NCI-H1436 (cell line): ENCODE data around the gene TTLL7.
"Not testable (repeated sequence)": the region's sequence is repeated elsewhere in the genome, so short reads cannot be mapped to it uniquely, and the experiment has no call there.

ENCODE experiments used
- DNase-seq: peaks from one replicate; lab custom pipeline; 2025; lab: John Stamatoyannopoulos, UW

Gene TTLL7

DNA sequence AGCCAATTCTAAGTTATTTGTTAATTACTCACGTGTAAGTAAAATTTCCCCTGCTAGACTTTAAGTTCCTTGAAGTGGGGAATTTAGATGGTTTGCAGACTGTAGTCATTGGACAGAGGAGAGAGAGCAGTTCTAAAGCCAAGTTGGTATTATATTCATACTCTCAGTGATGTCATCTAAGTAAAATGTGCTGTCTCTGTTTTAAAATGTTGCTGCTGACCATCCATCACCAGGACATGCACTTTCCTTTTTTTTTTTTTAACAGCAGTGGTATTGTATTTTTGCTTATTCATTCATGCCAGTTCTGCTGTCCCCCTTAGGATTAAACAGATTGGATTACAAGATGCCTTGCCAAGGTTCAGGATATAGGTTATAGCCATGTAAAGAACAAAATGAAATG, 2.3 kb downstream of the TTLL7 start:
- DNase-seq: no peak

- DNase-seq: no peak
Observed at GRCh38 chr1:83996191-83996590, 2.7 kb downstream of the TTLL7 start.

GRCh38 chr1:83995649-83996048, 3.3 kb downstream of the TTLL7 start:
- no peak for DNase-seq

GRCh38 chr1:83994111-83994510, 4.8 kb downstream of the TTLL7 start:
- DNase-seq: no peak

- no peak for DNase-seq
Observed at GRCh38 chr1:83990734-83991133, 8.2 kb downstream of the TTLL7 start.

DNA sequence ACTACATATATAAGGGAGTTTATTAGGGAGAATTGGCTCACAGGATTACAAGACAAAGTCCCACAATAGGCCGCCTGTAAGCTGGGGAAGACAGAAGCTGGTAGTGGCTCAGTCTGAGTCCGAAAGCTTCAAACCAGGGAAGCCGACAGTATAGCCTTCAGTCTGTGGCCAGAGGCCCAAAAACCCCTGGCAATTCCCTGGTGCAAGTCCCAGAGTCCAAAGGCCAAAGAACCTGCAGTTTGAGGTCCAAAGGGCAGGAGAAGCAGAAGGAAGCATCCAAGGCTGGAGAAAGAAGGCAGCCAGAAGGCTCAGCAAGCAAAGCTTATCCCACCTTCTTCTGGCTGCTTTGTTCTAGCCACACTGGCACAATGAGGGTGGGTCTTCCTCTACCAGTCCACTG, 13.9 kb downstream of the TTLL7 start:
- no peak for DNase-seq

- not testable (repeated sequence) for DNase-seq
Observed at GRCh38 chr1:83983918-83984317, 15.0 kb downstream of the TTLL7 start.

DNA sequence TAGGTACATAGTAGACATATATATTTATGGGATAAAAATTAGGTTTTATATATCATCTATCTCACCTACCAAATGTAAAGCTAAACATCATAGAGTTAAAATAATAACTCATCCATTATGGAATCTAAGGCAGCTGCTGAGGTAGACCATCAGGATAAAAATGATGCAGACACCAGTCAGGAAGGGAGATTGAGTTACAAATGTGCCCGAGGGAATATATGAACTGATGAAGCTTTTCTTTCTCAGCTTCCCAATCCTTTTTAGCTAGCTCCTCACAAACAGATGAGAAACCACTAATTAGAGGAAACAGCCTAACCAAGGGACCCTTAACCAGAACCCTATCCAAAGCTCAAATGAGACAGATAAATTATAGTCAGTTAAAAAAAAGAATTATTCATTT, 20.9 kb downstream of the TTLL7 start:
- no peak for DNase-seq

DNA sequence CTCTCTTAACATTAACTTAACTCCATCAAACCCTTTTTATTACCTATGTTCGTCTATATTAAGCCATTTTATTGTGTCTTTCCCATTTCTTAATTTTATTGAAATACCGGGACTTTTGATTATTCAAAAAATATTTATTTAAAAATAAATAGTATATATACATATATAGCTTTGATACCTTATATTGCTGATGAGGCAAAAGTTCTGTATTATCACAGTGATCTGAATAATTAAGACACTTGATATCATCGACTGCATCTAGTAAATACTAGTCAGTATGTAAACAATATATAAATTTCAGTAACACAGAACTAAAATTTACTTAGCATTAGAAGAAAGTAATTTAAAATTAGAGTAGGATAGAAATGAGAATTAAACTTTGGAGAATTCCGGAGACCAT, 22.0 kb downstream of the TTLL7 start:
- DNase-seq: no peak

- no peak for DNase-seq
Observed at GRCh38 chr1:83970802-83971201, 28.1 kb downstream of the TTLL7 start.

DNA sequence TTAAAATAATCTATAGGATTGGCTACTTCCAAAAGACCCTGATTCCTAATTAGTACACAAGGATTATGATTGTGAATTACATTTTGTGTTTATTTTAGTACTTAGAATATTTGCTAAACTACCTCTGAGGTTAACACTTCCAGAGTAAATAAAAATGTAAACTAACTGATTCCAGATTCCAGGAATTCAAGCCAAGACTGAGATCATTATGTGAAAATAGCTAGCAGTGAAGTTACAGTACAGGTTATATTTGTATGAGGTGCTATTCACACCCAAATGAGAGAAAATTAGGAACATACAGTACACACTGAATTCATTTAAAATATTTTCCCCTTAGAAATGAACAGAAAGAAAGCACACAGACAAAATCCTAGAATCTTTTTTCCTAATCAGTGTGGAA, 28.8 kb downstream of the TTLL7 start:
- no peak for DNase-seq

DNA sequence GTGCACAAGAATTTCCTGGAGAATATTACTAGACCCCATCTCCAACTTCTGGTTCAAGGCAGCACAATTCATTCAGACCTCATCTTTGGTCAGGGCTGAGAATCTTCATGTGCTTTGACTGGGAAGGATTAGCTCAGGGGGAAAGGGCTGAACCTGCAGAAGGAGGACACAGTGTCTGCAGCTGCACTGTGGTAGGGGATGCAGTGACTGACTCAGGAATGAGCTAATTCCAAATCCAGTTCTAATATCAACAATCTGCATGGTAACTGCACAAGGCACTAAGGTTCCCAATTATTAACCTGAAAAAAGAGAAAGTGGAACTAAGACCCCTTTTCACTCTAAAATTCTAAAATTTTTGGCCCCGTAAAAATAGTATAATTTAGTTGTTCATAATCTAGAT, 31.6 kb downstream of the TTLL7 start:
- no peak for DNase-seq

DNA sequence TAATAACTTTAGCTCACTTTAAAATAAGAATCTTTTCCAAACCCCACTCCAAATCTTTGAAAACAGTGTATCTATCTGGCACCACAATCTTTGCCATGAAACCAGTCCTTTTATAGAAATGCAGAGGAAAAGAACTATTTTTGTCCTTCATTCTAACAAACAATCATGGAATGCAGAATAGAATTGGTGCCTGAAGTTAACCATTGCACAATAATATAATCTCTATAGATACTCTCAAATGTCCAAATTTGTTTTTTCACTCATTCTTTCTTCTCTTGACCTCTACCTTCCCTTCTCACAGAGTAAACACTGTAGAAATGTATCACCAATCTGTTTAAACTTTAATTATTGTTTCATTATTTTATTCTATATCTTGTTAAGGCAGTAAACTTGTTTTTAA, 34.8 kb downstream of the TTLL7 start:
- no peak for DNase-seq

DNA sequence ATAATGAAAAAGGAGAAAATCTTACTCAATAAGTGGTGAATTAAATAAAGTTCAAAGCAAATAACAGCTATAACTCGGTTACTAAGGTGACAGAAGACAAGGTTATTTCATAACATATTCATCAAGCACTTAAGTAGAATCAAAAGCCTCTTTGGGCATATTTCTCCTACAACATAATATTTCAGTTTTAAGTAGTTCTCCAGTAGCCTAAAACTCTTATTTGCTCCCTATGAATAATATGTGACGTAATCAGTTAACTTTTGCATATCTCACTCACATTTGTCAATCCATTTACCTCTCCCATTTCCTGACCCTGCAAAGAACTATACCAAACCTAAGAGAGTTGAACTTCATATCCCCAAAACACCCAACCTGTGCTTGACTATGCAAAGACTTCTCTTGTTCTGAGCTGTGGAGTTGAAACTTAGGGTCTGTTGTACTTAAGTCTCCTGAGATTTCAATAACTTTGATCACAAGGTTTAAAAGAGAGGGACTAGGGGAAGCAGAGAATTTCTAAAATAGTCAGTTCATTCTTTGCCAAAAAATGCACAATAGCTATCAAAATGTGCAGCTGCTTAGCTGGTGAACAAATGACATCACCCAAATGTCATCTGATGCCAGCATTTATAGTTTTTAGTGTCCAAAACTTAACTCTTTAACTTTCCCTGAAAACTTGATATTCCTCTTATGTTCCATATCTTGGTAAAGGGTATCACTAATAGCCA, 37.2 kb downstream of the TTLL7 start:
- DNase-seq: no peak

DNA sequence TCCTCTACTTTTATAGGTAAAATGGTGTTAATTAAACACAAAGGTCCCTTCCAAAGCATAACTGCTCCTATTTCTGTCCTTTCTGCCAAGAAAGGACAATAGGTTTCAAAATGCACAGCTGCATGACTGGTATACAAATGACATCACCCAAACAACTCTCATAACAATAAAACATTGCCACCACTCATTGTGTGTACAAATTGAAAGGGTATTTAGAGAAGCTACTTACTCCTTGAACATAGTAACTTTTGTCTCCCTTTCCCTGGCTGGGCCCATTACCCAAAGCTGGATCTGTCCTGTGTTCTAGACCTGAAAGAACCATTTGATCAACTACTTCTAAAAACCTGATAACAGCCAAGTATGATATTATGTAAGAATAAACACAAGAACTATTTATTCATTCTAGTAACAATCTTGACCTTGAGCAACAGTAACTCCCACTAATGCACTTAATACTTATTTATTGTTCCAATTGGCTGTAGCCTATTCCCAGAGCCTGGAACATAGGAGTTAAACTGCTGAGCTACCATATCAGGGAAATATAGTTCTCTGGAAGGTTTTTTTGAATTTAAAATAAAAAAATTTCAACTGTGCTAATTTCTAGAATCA, 38.2 kb downstream of the TTLL7 start:
- no peak for DNase-seq

GRCh38 chr1:83959824-83960498, 39.0 kb downstream of the TTLL7 start:
- DNase-seq: no peak

DNA sequence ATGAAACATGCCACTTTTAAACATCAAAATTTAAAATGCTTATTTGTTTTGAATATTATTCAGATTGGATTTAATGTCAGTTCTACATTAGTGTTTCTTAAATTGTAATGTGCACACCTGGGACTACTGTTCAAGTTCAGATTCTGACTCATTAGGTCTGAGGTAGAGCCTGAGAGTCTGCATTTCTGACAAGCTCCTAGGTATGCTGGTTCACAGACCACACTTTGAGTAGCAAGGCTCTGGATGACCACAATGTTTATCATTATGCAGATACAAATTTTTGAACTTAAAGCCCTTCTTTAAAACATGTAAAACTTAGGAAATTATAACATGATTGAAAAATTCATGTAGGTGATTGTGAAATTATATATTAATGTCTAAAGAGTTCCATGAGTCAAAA, 40.2 kb downstream of the TTLL7 start:
- DNase-seq: no peak

DNA sequence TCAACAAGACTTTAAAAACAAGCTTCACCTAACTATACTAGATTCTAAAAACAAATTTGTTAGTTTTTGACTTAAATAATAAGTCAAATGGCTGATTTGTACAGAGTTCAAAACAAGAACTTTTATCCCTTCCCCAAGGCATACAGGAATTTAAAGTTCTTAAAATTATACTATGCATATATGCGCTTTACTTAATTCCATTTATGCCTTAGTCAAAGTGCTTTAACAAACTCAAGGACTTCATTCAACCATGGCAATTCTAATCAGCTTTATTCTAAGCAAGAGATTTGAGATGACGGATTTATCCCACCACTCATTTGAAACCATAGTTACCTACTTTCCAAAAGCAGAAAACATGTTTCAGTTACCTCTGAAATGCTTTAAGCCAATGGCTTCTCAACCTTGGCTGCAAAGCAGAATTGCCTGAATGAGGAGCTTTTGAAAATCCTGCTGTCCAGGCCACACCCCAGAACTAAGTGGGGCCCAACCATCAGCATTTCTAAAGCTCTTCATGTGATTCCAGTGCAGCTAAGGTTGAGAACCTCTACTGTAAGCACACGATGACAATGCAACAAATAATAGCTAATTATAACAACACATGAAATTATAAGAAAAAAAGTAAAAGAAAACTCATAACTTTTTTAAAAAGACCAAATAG, 44.6 kb downstream of the TTLL7 start:
- DNase-seq: no peak

DNA sequence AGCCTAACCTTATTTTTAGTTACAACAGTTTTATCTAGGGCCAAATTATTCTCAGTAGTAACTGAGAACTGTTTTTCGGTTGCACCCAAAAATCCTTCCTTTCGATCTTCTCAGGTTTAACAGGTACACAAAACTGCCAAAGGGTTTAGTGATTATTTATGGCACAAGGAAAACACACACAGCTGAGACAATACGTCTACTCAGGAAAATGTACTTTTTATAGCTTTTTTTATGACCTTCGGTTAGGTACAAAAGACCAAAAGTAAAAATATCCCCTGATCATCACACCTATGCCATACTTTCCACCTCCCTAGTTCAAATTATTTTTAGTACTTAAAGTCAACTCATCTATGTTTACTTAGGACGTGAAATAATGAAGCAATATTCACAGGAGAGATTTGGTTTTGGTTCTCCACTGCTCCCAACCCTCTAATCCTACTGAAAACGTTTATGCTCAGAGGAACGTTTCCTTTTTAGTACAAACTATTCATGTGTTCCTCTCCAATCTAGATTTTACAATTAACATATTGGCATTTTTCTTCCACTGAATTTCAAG, 48.7 kb downstream of the TTLL7 start:
- DNase-seq: no peak

DNA sequence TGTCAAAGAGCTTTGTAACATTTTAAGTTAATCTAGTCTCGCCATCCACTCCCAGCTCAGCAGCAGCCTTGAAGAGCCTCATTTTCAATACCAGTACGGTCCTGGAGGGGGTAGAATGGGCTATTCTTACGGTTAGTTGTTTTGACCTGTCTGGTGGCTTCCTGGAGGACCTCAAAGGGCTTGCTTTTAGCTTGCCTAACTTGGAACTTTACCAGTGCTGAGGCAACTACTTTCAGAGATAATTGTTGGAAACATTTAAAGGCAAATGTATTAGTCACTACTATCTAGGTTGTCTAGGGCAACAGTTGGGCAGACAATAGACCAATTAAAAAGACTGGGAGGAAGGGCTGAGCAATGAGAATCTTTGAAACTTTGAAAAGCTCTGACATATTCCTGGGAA, 56.0 kb downstream of the TTLL7 start:
- DNase-seq: no peak

- no peak for DNase-seq
Observed at GRCh38 chr1:83934550-83934949, 64.4 kb downstream of the TTLL7 start.

GRCh38 chr1:83932693-83933092, 66.2 kb downstream of the TTLL7 start:
- DNase-seq: no peak

GRCh38 chr1:83932281-83932680, 66.7 kb downstream of the TTLL7 start:
- DNase-seq: no peak
